HCT116 (cell line): ENCODE measurements around the gene ING1. TPM values are rescaled to one million over a fixed set of nuclear protein-coding genes. Genes with fewer than 3 reads are reported as not detected.

ENCODE experiments used
- ATAC-seq: fragments of 200-7000 bp; cut with Tn5 transposase; 2 replicates; pipeline ENCODE4 v1.9.1; 2020; ENCODE audit warnings: mild to moderate bottlenecking, moderate library complexity
- BruUV-seq: library from RNA; stranded (reverse); fragments of 400-500 nt; replicated peaks from 2 replicates; lab custom pipeline; 2021; lab: Mats Ljungman, UMichigan
- CTCF ChIA-PET: fragments of 300-600 bp; sonication (Branson Sonifier 250); formaldehyde crosslinking; loops from one replicate; lab custom pipeline; 2021; ENCODE audit warnings: antibody characterized with exemption; lab: Charles Lee
- POLR2A ChIA-PET: fragments of 300-600, 350-600 bp; sonication (Branson Sonifier 250); formaldehyde crosslinking; loops from one replicate; lab custom pipeline; 2021; ENCODE audit warnings: antibody characterized with exemption; lab: Charles Lee
- RAD21 ChIA-PET, 2 experiments: fragments of 300-600 bp; sonication (Branson Sonifier 250); formaldehyde crosslinking; loops; one replicate each; lab custom pipeline; 2023; ENCODE audit warnings: low total read pairs in 2 of 2; ENCODE audit not compliant: uncharacterized antibody in 2 of 2, unreplicated experiment in 2 of 2, low non-redundant PET in 1 of 2; lab: Charles Lee
- DNase-seq: peaks from one replicate; pipeline ENCODE4 v3.0.0-alpha.2; 2010; ENCODE audit warnings: low read depth, low spot score
- H2AFZ ChIP-seq: fragments of 200-600 bp; shearing (Covaris generic), sonication (generic); 2 replicates; pipeline ENCODE4 v1.6.1; 2017; ENCODE audit warnings: low read depth, mixed run types, mixed read lengths, antibody characterized with exemption, low read length; ENCODE audit not compliant: poor library complexity, severe bottlenecking
- H3K27ac ChIP-seq: 2 replicates; pipeline ENCODE4 v1.5.1; 2012; ENCODE audit warnings: low read depth, low read length
- H3K27me3 ChIP-seq: fragments of 200-600 bp; sonication (generic); 2 replicates; pipeline ENCODE4 v1.6.1; 2016; ENCODE audit warnings: mixed run types, low read length, mixed read lengths; ENCODE audit not compliant: insufficient read depth
- H3K36me3 ChIP-seq, 2 experiments: fragments of 200-500 bp in 1 of 2; fragments of 200-600 bp in 1 of 2; sonication (Bioruptor generic) in 1 of 2; sonication (generic) in 1 of 2; 2 replicates each; pipeline versions ENCODE4 v1.5.1 to v1.6.1; 2014 to 2016; ENCODE audit warnings: low read length in 2 of 2, inconsistent platforms in 1 of 2, mixed read lengths in 1 of 2, mixed run types in 1 of 2; ENCODE audit not compliant: insufficient read depth in 2 of 2, control insufficient read depth in 1 of 2
- H3K4me1 ChIP-seq, 2 experiments: fragments of 200-600 bp in 1 of 2; sonication (generic) in 1 of 2; 2 replicates each; pipeline versions ENCODE4 v1.5.1 to v1.6.1; 2012 to 2017; ENCODE audit warnings: low read length in 2 of 2, inconsistent platforms in 1 of 2, mild to moderate bottlenecking in 1 of 2, mixed read lengths in 1 of 2, mixed run types in 1 of 2, moderate library complexity in 1 of 2; ENCODE audit not compliant: insufficient read depth in 2 of 2, control insufficient read depth in 1 of 2
- H3K4me2 ChIP-seq: fragments of 200-600 bp; sonication (generic); 2 replicates; pipeline ENCODE4 v1.6.1; 2017; ENCODE audit warnings: mixed run types, low read length, mixed read lengths
- H3K4me3 ChIP-seq, 2 experiments: fragments of 200-600 bp in 1 of 2; sonication (generic) in 1 of 2; replicated peaks in 1 of 2; 2 replicates each; pipeline ENCODE4 v1.5.1; 2011 to 2016; ENCODE audit warnings: low read length in 2 of 2, control low read depth in 1 of 2, low read depth in 1 of 2, mild to moderate bottlenecking in 1 of 2, mixed read lengths in 1 of 2, mixed run types in 1 of 2
- H3K79me2 ChIP-seq: fragments of 200-600 bp; sonication (generic); 2 replicates; pipeline ENCODE4 v1.6.1; 2017; ENCODE audit warnings: mild to moderate bottlenecking, mixed run types, low read length, moderate library complexity, mixed read lengths; ENCODE audit not compliant: insufficient read depth
- H3K9ac ChIP-seq: fragments of 200-600 bp; sonication (generic); 2 replicates; pipeline ENCODE4 v1.6.1; 2016; ENCODE audit warnings: low read length, mixed read lengths
- H3K9me2 ChIP-seq: fragments of 200-600 bp; sonication (generic), shearing (Covaris generic); 2 replicates; pipeline ENCODE4 v1.6.1; 2017; ENCODE audit warnings: mixed run types, mild to moderate bottlenecking, moderate library complexity; ENCODE audit not compliant: insufficient read depth
- H3K9me3 ChIP-seq, 2 experiments: fragments of 200-500 bp in 1 of 2; fragments of 200-600 bp in 1 of 2; sonication (Bioruptor generic) in 1 of 2; sonication (generic) in 1 of 2; 2 replicates each; pipeline ENCODE4 v1.6.1; 2014 to 2017; ENCODE audit warnings: low read length in 2 of 2, mixed read lengths in 2 of 2, inconsistent platforms in 1 of 2, low read depth in 1 of 2, mild to moderate bottlenecking in 1 of 2, mixed run types in 1 of 2, moderate library complexity in 1 of 2; ENCODE audit not compliant: control insufficient read depth in 1 of 2, insufficient read depth in 1 of 2
- H4K20me1 ChIP-seq: fragments of 200-600 bp; sonication (generic), shearing (Covaris generic); 2 replicates; pipeline ENCODE4 v1.6.1; 2017; ENCODE audit warnings: mixed run types, mild to moderate bottlenecking, moderate library complexity; ENCODE audit not compliant: insufficient read depth
- CBX3 ChIP-seq: IDR thresholded peaks from 2 replicates; pipeline ENCODE4 v1.6.1; 2012; ENCODE audit warnings: low read depth
- ELF1 ChIP-seq: IDR thresholded peaks from 2 replicates; pipeline ENCODE4 v1.6.1; 2012; ENCODE audit warnings: low read depth, borderline replicate concordance
- EZH2 ChIP-seq: fragments of 200-600 bp; sonication (generic); IDR thresholded peaks from 2 replicates; pipeline ENCODE4 v1.6.1; 2017; ENCODE audit warnings: antibody characterized with exemption, mixed run types
- EZH2phosphoT487 ChIP-seq: fragments of 200-600 bp; IDR thresholded peaks from 2 replicates; pipeline ENCODE4 v1.6.1; 2018; ENCODE audit warnings: antibody characterized with exemption, borderline replicate concordance
- JUND ChIP-seq: IDR thresholded peaks from 2 replicates; pipeline ENCODE4 v1.6.1; 2012
- POLR2A ChIP-seq: IDR thresholded peaks from 2 replicates; pipeline ENCODE4 v1.7.0; 2011; ENCODE audit warnings: borderline replicate concordance; ENCODE audit not compliant: insufficient read depth, insufficient read length; ENCODE audit errors: extremely low read depth
- POLR2AphosphoS5 ChIP-seq: IDR thresholded peaks from 2 replicates; pipeline ENCODE4 v1.6.1; 2011; ENCODE audit warnings: mild to moderate bottlenecking, low read depth, low read length, moderate library complexity
- SIN3A ChIP-seq: IDR thresholded peaks from 2 replicates; pipeline ENCODE4 v1.6.1; 2012; ENCODE audit warnings: low read depth
- intact Hi-C: fragments of 100-400 bp; cut with micrococcal nuclease; formaldehyde crosslinking; loops from 2 replicates; pipeline ENCODE4 v1.10.0; 2022
- total RNA-seq: library from RNA; stranded (reverse); gene quantifications from one replicate; pipeline ENCODE4 v1.2.1, GENCODE V29; 2021; ENCODE audit not compliant: unreplicated experiment
- TF ChIP-seq, protein P1 (sequence below), 3 experiments: fragments of 200-600 bp in 1 of 3; sonication (generic) in 1 of 3; IDR thresholded peaks in 2 of 3; conservative IDR thresholded peaks in 1 of 3; 2 replicates each; pipeline ENCODE4 v1.5.1; 2012 to 2017; ENCODE audit warnings: low read depth in 2 of 3, low read length in 2 of 3, antibody characterized with exemption in 1 of 3, borderline replicate concordance in 1 of 3, control low read depth in 1 of 3, mild to moderate bottlenecking in 1 of 3, mixed read lengths in 1 of 3, mixed run types in 1 of 3, moderate library complexity in 1 of 3; ENCODE audit not compliant: insufficient read depth in 1 of 3
- TF ChIP-seq, protein P2 (sequence below): IDR thresholded peaks from 2 replicates; pipeline ENCODE4 v1.6.1; 2012
- TF ChIP-seq, protein P3 (sequence below): IDR thresholded peaks from 2 replicates; pipeline ENCODE4 v1.6.1; 2012; ENCODE audit warnings: low read depth
- TF ChIP-seq, protein P4 (sequence below): IDR thresholded peaks from 2 replicates; pipeline ENCODE4 v1.6.1; 2011; ENCODE audit warnings: mild to moderate bottlenecking, low read length, moderate library complexity; ENCODE audit not compliant: insufficient replicate concordance; ENCODE audit errors: extremely low read depth

The ING1 gene
- total RNA-seq, 1 experiment from 2014 or later: 27.0 TPM

DNA sequence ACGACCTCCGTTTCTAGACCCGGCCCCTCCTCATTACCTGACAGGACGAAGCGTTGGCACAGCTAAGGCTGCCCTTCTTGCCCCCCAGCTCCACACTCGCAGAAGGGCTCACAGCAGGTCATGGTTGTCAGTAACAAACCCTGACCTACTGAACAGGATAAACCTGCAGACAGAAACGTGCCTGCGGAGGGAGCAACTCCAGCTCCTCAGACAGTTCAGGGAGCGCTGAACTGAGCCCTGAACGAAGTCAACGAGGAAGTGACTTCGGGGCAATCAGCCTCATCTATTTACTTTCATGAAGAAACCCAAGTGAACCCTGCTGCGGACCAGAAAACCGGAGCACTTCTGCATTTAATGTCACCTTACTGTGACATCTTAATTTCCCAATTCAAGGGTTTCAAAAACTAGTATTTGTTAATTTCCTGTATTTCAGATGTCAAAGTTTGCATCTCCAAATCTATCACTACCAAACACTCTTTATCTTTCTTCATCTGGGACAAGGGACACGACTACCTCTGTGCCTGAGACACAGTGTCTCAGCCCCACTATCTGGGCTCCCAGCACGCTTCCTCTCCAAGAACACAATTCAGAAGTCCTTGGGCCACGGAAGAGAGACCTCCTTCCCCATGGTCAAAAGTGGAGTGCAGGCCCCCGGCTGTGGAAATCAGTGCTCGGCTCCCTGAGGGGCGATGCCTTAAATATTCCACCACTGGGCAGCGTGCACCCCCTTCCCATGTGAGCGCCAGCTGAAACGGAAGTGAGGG lies 47.8 kb upstream of the ING1 start:
- ATAC-seq (no peak), DNase-seq (no peak)
- RAD21 ChIA-PET: no interaction called here
- intact Hi-C loops: no loop called here
- POLR2A ChIA-PET: no interaction called here
- BruUV-seq: no TSS peak
- Histone ChIP-seq H3K4me1 (no peaks in the 10 kb centered on the region), H3K4me3 (no peak overlapping the region), H3K27me3 (no peaks in the 10 kb centered on the region), H3K27ac (no peak overlapping the region), H4K20me1 (no peaks in the 10 kb centered on the region), H3K9me2 (no peaks in the 10 kb centered on the region), H3K36me3 (peaks cover 17 to 57% of the 10 kb centered on the region in 2 experiments), H3K9ac (no peak overlapping the region), H3K79me2 (no peaks in the 10 kb centered on the region; the same call in 1 of the 2 replicates), H3K4me2 (no peak overlapping the region), H3K9me3 (peaks cover 0 to 5% of the 10 kb centered on the region in 2 experiments; a peak in 1 of 4 replicates), H2AFZ (no peak overlapping the region)
- CTCF ChIA-PET: no interaction called here
- TF ChIP-seq ELF1 (no peak), POLR2AphosphoS5 (no peak), JUND (no peak), SIN3A (no peak)
- TF ChIP-seq, protein P1, sequence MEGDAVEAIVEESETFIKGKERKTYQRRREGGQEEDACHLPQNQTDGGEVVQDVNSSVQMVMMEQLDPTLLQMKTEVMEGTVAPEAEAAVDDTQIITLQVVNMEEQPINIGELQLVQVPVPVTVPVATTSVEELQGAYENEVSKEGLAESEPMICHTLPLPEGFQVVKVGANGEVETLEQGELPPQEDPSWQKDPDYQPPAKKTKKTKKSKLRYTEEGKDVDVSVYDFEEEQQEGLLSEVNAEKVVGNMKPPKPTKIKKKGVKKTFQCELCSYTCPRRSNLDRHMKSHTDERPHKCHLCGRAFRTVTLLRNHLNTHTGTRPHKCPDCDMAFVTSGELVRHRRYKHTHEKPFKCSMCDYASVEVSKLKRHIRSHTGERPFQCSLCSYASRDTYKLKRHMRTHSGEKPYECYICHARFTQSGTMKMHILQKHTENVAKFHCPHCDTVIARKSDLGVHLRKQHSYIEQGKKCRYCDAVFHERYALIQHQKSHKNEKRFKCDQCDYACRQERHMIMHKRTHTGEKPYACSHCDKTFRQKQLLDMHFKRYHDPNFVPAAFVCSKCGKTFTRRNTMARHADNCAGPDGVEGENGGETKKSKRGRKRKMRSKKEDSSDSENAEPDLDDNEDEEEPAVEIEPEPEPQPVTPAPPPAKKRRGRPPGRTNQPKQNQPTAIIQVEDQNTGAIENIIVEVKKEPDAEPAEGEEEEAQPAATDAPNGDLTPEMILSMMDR (IDR thresholded peaks at IDR 0.05 in 2 of 3, conservative IDR thresholded peaks at IDR 0.05 in 1 of 3; ENCODE audit: borderline replicate concordance in 1 of 3, insufficient read depth in 1 of 3, low read depth in 2 of 3, low read length in 2 of 3): no peak
- TF ChIP-seq, protein P2, sequence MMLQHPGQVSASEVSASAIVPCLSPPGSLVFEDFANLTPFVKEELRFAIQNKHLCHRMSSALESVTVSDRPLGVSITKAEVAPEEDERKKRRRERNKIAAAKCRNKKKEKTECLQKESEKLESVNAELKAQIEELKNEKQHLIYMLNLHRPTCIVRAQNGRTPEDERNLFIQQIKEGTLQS: no peak

DNA sequence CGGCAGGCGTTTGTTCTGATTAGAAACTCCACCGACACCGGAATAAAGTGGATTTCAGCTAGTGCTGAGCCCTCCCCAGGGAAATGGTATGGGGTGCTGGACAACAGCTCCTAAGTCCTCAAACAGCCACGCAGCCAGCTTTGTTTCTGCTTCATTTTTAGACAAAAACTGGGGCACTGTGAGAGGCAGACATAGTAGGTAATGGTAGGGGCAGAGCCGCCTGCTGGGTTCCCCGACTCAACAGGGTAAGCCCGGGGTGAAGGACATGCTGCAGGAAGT lies 47.3 kb upstream of the ING1 start:
- no peak overlapping the region for H3K9ac ChIP-seq
- no peaks in the 10 kb centered on the region; the same call in 1 of the 2 replicates for H3K79me2 ChIP-seq
- H3K9me3 ChIP-seq: peaks cover 0 to 4% of the 10 kb centered on the region in 2 experiments; a peak in 1 of 4 replicates
- no peaks in the 10 kb centered on the region for H4K20me1 ChIP-seq
- intact Hi-C loops: no loop called here
- no peak overlapping the region for H3K27ac ChIP-seq
- H3K4me3 ChIP-seq: no peak overlapping the region
- H3K9me2 ChIP-seq: no peaks in the 10 kb centered on the region
- no peak overlapping the region for H2AFZ ChIP-seq
- peaks cover 17 to 53% of the 10 kb centered on the region in 2 experiments for H3K36me3 ChIP-seq
- BruUV-seq: no TSS peak
- RAD21 ChIA-PET: no interaction called here
- CTCF ChIA-PET: interaction anchor here (1.1 kb wide), 1 partner anchor 15 kb away, joined by 3 read pairs; no protein-coding TSS in a partner anchor
- ATAC-seq (no peak), DNase-seq (no peak)
- H3K4me2 ChIP-seq: no peak overlapping the region
- no peaks in the 10 kb centered on the region for H3K4me1 ChIP-seq
- H3K27me3 ChIP-seq: no peaks in the 10 kb centered on the region
- POLR2A ChIA-PET: no interaction called here
- TF ChIP-seq, protein P3, sequence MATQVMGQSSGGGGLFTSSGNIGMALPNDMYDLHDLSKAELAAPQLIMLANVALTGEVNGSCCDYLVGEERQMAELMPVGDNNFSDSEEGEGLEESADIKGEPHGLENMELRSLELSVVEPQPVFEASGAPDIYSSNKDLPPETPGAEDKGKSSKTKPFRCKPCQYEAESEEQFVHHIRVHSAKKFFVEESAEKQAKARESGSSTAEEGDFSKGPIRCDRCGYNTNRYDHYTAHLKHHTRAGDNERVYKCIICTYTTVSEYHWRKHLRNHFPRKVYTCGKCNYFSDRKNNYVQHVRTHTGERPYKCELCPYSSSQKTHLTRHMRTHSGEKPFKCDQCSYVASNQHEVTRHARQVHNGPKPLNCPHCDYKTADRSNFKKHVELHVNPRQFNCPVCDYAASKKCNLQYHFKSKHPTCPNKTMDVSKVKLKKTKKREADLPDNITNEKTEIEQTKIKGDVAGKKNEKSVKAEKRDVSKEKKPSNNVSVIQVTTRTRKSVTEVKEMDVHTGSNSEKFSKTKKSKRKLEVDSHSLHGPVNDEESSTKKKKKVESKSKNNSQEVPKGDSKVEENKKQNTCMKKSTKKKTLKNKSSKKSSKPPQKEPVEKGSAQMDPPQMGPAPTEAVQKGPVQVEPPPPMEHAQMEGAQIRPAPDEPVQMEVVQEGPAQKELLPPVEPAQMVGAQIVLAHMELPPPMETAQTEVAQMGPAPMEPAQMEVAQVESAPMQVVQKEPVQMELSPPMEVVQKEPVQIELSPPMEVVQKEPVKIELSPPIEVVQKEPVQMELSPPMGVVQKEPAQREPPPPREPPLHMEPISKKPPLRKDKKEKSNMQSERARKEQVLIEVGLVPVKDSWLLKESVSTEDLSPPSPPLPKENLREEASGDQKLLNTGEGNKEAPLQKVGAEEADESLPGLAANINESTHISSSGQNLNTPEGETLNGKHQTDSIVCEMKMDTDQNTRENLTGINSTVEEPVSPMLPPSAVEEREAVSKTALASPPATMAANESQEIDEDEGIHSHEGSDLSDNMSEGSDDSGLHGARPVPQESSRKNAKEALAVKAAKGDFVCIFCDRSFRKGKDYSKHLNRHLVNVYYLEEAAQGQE: no peak
- TF ChIP-seq POLR2AphosphoS5 (no peak), EZH2phosphoT487 (no peak), POLR2A (no peak), EZH2 (no peak), CBX3 (no peak)
- TF ChIP-seq, protein P4, sequence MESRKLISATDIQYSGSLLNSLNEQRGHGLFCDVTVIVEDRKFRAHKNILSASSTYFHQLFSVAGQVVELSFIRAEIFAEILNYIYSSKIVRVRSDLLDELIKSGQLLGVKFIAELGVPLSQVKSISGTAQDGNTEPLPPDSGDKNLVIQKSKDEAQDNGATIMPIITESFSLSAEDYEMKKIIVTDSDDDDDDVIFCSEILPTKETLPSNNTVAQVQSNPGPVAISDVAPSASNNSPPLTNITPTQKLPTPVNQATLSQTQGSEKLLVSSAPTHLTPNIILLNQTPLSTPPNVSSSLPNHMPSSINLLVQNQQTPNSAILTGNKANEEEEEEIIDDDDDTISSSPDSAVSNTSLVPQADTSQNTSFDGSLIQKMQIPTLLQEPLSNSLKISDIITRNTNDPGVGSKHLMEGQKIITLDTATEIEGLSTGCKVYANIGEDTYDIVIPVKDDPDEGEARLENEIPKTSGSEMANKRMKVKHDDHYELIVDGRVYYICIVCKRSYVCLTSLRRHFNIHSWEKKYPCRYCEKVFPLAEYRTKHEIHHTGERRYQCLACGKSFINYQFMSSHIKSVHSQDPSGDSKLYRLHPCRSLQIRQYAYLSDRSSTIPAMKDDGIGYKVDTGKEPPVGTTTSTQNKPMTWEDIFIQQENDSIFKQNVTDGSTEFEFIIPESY: no peak
